Body of pancreas (tissue), 4 donors: ENCODE measurements around the gene SCFD2. TPM values are rescaled to one million over a fixed set of nuclear protein-coding genes. Genes with fewer than 3 reads are reported as not detected.

Experiments used
- ATAC-seq: fragments of 150-250 bp; one replicate; pipeline ENCODE4 v1.9.1; 2016
- DNase-seq, 4 donors: peaks; one replicate each; pipeline ENCODE4 v3.0.0-alpha.2; 2019
- H3K27ac ChIP-seq, 4 donors: fragments of 200-600 bp; sonication (generic); 1 replicate in 3 of 4; 2 replicates in 1 of 4; pipeline versions ENCODE4 v1.5.1 to v1.6.1; 2016 to 2019; ENCODE audit warnings: mild to moderate bottlenecking in 1 of 4, mixed read lengths in 1 of 4, moderate library complexity in 1 of 4
- H3K27me3 ChIP-seq, 2 donors: fragments of 200-600 bp; sonication (generic); one replicate each; pipeline ENCODE4 v1.6.0; 2016; ENCODE audit warnings: mild to moderate bottlenecking in 1 of 2
- H3K36me3 ChIP-seq, 2 donors: fragments of 200-600 bp; sonication (generic); replicated peaks in 1 of 2; 2 replicates each; pipeline ENCODE4 v1.5.1; 2016; ENCODE audit warnings: low read depth in 2 of 2; ENCODE audit not compliant: insufficient read depth in 1 of 2
- H3K4me1 ChIP-seq: fragments of 200-600 bp; sonication (generic); one replicate; pipeline ENCODE4 v1.6.0; 2016
- H3K4me3 ChIP-seq, 2 donors: fragments of 200-600 bp; sonication (generic); 1 replicate in 1 of 2; 2 replicates in 1 of 2; pipeline ENCODE4 v1.5.1; 2016 to 2019
- H3K9me3 ChIP-seq, 3 donors: fragments of 200-600 bp; sonication (generic); 1 replicate in 2 of 3; 2 replicates in 1 of 3; pipeline ENCODE4 v1.5.1; 2016
- CTCF ChIP-seq, 7 experiments: fragments of 450-650 bp in 4 of 7; fragments of 200-600 bp in 3 of 7; sonication (generic) in 3 of 7; IDR thresholded peaks; one replicate each; pipeline ENCODE4 v1.5.1; 2016 to 2019; ENCODE audit warnings: antibody characterized with exemption in 7 of 7
- POLR2A ChIP-seq, 3 donors: fragments of 450-650 bp; IDR thresholded peaks; one replicate each; pipeline ENCODE4 v1.6.1; 2016; ENCODE audit warnings: antibody characterized with exemption in 3 of 3, mild to moderate bottlenecking in 2 of 3
- WGBS, 2 donors: methylation state at CpG; one replicate each; pipeline ENCODE4 v1.1.5; 2017; 5-methylcytosine and 5-hydroxymethylcytosine counted together
- intact Hi-C: fragments of 100-400 bp; cut with DNase I; formaldehyde crosslinking; loops from one replicate; pipeline ENCODE4 v1.15.1; 2023
- total RNA-seq, 2 donors: library from RNA; depleted of rRNA; stranded (reverse); fragments of >200 nt; gene quantifications; one replicate each; pipeline ENCODE4 v1.1.0, GENCODE V29; 2016

Gene SCFD2
- total RNA-seq, 2 donors from 2014 or later, result 17.9 to 53.7 TPM

- Histone ChIP-seq H3K4me1 (peaks cover 26% of the 10 kb centered on the region), H3K27ac (no peak overlapping the region), H3K36me3 (no peaks in the 10 kb centered on the region), H3K9me3 (no peaks in the 10 kb centered on the region), H3K4me3 (no peak overlapping the region), H3K27me3 (no peaks in the 10 kb centered on the region)
- intact Hi-C loops, result no loop called here
- TF ChIP-seq CTCF (IDR thresholded peaks at IDR 0.05) (no peak), POLR2A (IDR thresholded peaks at IDR 0.05) (no peak)
- whole genome bisulfite sequencing, 2 donors, result 79 to 80% methylated on average over 3 of the region's 3 CpGs
- DNase-seq (peak in 1 of 4 donors; percentile 42), ATAC-seq (no peak)
Measured at GRCh38 chr4:52843958-52844357, 521.9 kb downstream of the SCFD2 start.

DNA sequence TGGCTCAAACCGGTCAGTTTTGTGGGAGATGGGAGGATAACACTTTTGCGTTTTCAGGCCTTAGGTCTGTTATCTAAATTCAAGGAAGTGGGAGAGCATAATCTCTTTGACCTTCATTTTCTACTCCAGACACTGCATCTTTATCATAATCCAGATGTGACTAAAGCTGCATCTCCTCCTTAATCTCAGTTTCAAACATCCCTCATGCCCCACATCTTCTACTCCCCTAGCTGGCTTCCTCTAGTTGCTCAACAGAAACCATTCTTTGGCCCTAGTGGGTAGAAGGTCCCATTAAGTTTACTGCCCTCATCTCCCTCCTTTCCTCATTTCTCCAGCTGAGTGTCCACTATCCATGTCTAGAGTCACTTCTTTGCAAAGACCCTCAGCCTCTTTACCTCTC lies 522.5 kb downstream of the SCFD2 start:
- DNase-seq, result no peak
- TF ChIP-seq POLR2A (IDR thresholded peaks at IDR 0.05), result no peak
- no peak for TF ChIP-seq CTCF (IDR thresholded peaks at IDR 0.05)
- Histone ChIP-seq H3K9me3 (no peaks in the 10 kb centered on the region), H3K36me3 (no peaks in the 10 kb centered on the region), H3K4me1 (peaks cover 20% of the 10 kb centered on the region), H3K27ac (no peak overlapping the region), H3K4me3 (no peak overlapping the region), H3K27me3 (no peaks in the 10 kb centered on the region)
- no peak for ATAC-seq
- intact Hi-C loops, result no loop called here
- WGBS, 2 donors, result 81 to 89% methylated on average over 2 of the region's 2 CpGs

DNA sequence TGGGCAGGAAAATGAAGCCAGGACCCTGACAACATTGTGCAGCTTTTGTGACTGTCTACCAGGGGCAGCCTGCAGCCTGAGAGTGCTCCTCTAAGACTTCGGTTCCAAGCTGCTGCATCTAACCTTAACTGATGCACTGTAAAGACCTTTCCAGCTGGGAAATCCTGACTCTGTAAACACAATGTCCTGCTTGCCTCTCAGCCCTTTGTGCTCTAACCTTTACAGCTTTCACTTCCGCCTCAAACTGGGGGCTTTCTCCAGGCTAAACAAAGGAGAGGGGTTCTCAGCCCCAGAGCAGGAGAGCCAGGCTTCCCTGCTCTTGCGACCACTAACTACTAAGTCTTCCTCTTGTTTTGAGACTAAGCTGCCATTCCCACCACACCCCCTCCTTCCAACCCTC lies 523.1 kb downstream of the SCFD2 start:
- WGBS, 2 donors, result 95 to 97% methylated on average over 3 of the region's 3 CpGs
- no peaks in the 10 kb centered on the region for H3K36me3 ChIP-seq
- TF ChIP-seq CTCF (IDR thresholded peaks at IDR 0.05) (no peak), POLR2A (IDR thresholded peaks at IDR 0.05) (no peak)
- H3K27me3 ChIP-seq, result no peaks in the 10 kb centered on the region
- H3K4me3 ChIP-seq, result no peak overlapping the region
- no peak overlapping the region for H3K27ac ChIP-seq
- intact Hi-C loops, result no loop called here
- DNase-seq (no peak), ATAC-seq (no peak)
- no peaks in the 10 kb centered on the region for H3K9me3 ChIP-seq
- H3K4me1 ChIP-seq, result peaks cover 16% of the 10 kb centered on the region

- peak overlapping the region in 3 of 4 donors; percentile 10 to 41 (median 41) for H3K27ac ChIP-seq
Measured at GRCh38 chr4:52841682-52842456, 524.0 kb downstream of the SCFD2 start.

More at GRCh38 chr4:52841682-52842456, 524.0 kb downstream of the SCFD2 start:
- DNase-seq (no peak), ATAC-seq (peak; percentile 15)
- intact Hi-C loops, result no loop called here
- Histone ChIP-seq H3K27me3 (no peaks in the 10 kb centered on the region), H3K36me3 (no peaks in the 10 kb centered on the region), H3K9me3 (no peaks in the 10 kb centered on the region), H3K4me1 (peaks cover 10% of the 10 kb centered on the region), H3K4me3 (no peak overlapping the region)
- 55 to 56% methylated on average over 15 to 18 of the region's 18 CpGs for WGBS, 2 donors
- TF ChIP-seq CTCF (IDR thresholded peaks at IDR 0.05), result no peak
- no peak for TF ChIP-seq POLR2A (IDR thresholded peaks at IDR 0.05)
